Measurements from ENCODE around the gene TMEM165.

Gene TMEM165

GRCh38 chr4:55468724-55469123 is 73.0 kb downstream of the TMEM165 start:
- Histone ChIP-seq H3K36me3 (ENCODE audit: insufficient read depth, low read length) (peaks cover 69% of the 10 kb centered on the region), H3K27me3 (ENCODE audit: insufficient read depth, low read length) (no peaks in the 10 kb centered on the region), H3K4me3 (ENCODE audit: low read length) (no peak overlapping the region), H3K9me3 (ENCODE audit: insufficient read depth, low read depth, low read length) (no peaks in the 10 kb centered on the region), H3K27ac (ENCODE audit: low read depth, low read length) (no peak overlapping the region), H3K9ac (ENCODE audit: low read depth, low read length) (no peak overlapping the region), H3K4me1 (ENCODE audit: insufficient read depth, low read length) (peaks cover 7% of the 10 kb centered on the region; the same call in 1 of the 2 replicates)
- 74% methylated on average over 2 of the region's 2 CpGs for WGBS

- Histone ChIP-seq H3K27me3 (ENCODE audit: insufficient read depth, low read length) (no peaks in the 10 kb centered on the region), H3K4me1 (ENCODE audit: insufficient read depth, low read length) (peaks cover 7% of the 10 kb centered on the region; the same call in 1 of the 2 replicates), H3K27ac (ENCODE audit: low read depth, low read length) (no peak overlapping the region), H3K4me3 (ENCODE audit: low read length) (no peak overlapping the region), H3K36me3 (ENCODE audit: insufficient read depth, low read length) (peaks cover 72% of the 10 kb centered on the region), H3K9me3 (ENCODE audit: insufficient read depth, low read depth, low read length) (peaks cover 5% of the 10 kb centered on the region; the same call in 1 of the 2 replicates), H3K9ac (ENCODE audit: low read depth, low read length) (no peak overlapping the region)
- WGBS: 100% methylated on average over 1 of the region's 1 CpG
These were observed 74.2 kb downstream of the TMEM165 start for GRCh38 chr4:55469979-55470378.
